Lower leg skin (tissue), 4 donors: ENCODE results near the gene POMGNT1. TPM values are rescaled to one million over a fixed set of nuclear protein-coding genes. Genes with fewer than 3 reads are reported as not detected.
A peak's percentile ranks its signal among the peaks of the same experiment; 100 is the strongest.

ENCODE experiments used
- DNase-seq, 2 donors: peaks; one replicate each; pipeline ENCODE4 v3.0.0-alpha.2; 2019; ENCODE audit warnings: low spot score in 2 of 2
- H3K4me3 ChIP-seq: fragments of 200-600 bp; sonication (generic); 2 replicates; pipeline ENCODE4 v1.5.1; 2017; ENCODE audit warnings: mild to moderate bottlenecking, low read depth; ENCODE audit not compliant: poor library complexity, severe bottlenecking
- POLR2A ChIP-seq, 2 donors: fragments of 450-650 bp; IDR thresholded peaks; one replicate each; pipeline ENCODE4 v1.6.1; 2016 to 2017; ENCODE audit warnings: antibody characterized with exemption in 2 of 2, mild to moderate bottlenecking in 1 of 2, moderate library complexity in 1 of 2
- WGBS, 2 donors: methylation state at CpG; one replicate each; pipeline ENCODE4 v1.1.5; 2018; 5-methylcytosine and 5-hydroxymethylcytosine counted together
- intact Hi-C: fragments of 100-400 bp; cut with DNase I; formaldehyde crosslinking; loops from one replicate; pipeline ENCODE4 v1.15.0; 2023; ENCODE audit warnings: low total_unique reads
- total RNA-seq, 4 donors: library from RNA; depleted of rRNA; stranded (reverse); fragments of >200 nt; gene quantifications; one replicate each; pipeline ENCODE4 v1.1.0, GENCODE V29; 2016
- TF ChIP-seq, protein P1 (sequence below), 3 donors: fragments of 450-650 bp; IDR thresholded peaks; one replicate each; pipeline ENCODE4 v1.5.1; 2016; ENCODE audit warnings: antibody characterized with exemption in 3 of 3, mild to moderate bottlenecking in 3 of 3, moderate library complexity in 2 of 3

The POMGNT1 gene
- total RNA-seq, 4 donors from 2014 or later: 26.4 to 46.7 (median 36.4) TPM

DNA sequence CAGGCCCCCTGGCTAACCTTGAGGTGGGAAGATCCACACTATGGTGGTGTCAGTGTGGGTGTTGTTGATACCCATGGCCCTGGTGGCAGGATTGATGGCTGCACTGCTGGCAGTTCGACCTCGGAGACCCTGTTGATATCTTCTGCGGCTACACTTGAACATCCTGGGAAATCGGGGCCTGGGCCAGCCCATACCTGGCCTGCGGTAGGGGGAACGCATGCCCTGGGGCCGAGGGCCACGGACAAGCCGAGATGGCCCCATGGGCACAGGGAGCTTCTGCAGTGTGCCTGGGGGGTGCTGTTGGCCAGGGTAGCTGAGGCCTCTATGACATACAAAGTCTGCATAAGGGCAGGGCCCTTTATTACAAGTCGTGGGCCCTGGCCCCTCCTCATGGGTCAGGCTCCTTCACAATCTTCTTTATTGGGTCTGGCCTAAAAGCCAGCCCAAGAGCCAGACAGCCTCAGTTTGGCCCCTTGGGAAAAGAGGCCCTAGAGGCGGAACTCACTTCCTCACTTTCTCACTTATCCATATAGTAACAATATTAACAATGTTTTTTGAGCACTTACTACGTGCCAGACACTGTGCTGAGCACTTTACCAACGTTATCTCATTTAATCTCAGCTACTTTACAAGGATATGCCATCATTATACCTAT, 21.9 kb downstream of the POMGNT1 start, which contains the start of gene P3R3URF:
Gene P3R3URF, minus strand, starts transcription at position 278 of the 655 bp plus-strand sequence. Its CDS starts 17 bp downstream, at position 261.
- 90 to 94% methylated on average over 10 to 12 of the region's 13 CpGs for WGBS, 2 donors
- intact Hi-C loops: no loop called here
- DNase-seq: no peak
- no peak within 1 kb of the TSS for H3K4me3 ChIP-seq
- TF ChIP-seq, protein P1, sequence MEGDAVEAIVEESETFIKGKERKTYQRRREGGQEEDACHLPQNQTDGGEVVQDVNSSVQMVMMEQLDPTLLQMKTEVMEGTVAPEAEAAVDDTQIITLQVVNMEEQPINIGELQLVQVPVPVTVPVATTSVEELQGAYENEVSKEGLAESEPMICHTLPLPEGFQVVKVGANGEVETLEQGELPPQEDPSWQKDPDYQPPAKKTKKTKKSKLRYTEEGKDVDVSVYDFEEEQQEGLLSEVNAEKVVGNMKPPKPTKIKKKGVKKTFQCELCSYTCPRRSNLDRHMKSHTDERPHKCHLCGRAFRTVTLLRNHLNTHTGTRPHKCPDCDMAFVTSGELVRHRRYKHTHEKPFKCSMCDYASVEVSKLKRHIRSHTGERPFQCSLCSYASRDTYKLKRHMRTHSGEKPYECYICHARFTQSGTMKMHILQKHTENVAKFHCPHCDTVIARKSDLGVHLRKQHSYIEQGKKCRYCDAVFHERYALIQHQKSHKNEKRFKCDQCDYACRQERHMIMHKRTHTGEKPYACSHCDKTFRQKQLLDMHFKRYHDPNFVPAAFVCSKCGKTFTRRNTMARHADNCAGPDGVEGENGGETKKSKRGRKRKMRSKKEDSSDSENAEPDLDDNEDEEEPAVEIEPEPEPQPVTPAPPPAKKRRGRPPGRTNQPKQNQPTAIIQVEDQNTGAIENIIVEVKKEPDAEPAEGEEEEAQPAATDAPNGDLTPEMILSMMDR (IDR thresholded peaks at IDR 0.05): no peak
- no peak for TF ChIP-seq POLR2A (IDR thresholded peaks at IDR 0.05)

DNA sequence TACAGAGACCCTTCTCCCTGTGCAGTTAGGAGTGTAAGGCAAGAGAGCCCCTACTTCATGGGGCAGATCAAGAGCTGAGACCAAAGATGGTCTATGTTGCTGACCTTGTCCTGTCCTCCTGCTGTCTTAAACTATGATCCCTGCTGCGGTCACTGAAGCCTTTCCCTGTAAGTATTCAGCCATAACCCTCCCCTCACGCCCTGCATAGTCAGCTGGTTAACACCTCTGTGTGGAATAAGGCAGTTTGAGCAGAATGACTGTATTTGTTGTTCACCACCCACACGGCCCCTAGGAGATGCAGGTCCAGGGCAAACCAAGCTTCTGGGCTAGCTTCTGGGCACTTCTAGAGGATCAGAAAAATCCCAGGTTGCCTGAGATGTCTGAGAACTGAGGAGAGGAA, 23.0 kb downstream of the POMGNT1 start:
- H3K4me3 ChIP-seq: no peak overlapping the region
- DNase-seq: no peak
- TF ChIP-seq, protein P1 (IDR thresholded peaks at IDR 0.05): no peak
- no peak for TF ChIP-seq POLR2A (IDR thresholded peaks at IDR 0.05)
- WGBS, 2 donors: 67 to 75% methylated on average over 3 of the region's 3 CpGs
- intact Hi-C loops: no loop called here

DNA sequence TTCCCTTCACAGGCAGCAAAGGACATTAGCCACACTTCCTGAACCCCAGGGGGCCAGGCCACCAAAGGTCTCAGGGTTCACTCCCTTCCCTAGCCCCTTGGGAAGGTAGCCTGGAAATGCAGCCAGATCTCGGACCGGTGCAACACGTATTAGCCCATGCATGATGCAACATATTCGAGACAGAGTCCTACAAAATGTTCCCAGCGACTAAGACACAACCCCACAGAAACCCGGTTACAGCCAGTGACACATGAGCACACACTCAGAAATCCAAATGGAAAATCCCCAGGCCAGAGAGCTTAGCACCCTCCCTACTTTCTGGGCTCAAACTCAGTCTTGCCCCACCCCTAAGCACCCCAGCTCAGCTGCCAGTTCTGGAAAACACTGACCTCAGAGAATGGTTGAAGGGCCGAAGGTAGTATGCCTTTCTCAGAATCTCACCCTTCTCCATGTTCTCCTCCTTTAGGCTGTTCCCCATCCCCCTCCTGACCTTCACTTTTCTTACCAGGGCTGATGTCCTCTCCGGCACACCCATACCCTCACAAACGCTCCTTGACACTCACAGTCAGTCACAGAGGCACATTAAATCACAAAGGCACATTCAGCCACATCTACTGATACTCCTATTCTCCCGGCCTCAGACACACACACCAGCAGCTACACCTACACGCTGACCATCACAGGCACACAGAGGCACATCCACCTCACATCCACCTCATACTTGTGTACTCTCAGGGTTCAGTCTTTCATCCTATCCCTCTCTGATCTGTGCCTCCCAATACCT, 23.6 kb downstream of the POMGNT1 start, which contains the start of gene TSPAN1:
Gene TSPAN1, plus strand, starts transcription at position 640 of the 784 bp plus-strand sequence. CDS start 6,021 bp downstream, outside the sequence.
- TF ChIP-seq, protein P1 (IDR thresholded peaks at IDR 0.05): no peak
- no peak for TF ChIP-seq POLR2A (IDR thresholded peaks at IDR 0.05)
- no peak within 1 kb of the TSS for H3K4me3 ChIP-seq
- peak in 1 of 2 donors; percentile 72 for DNase-seq
- intact Hi-C loops: no loop called here
- WGBS, 2 donors: 30 to 37% methylated on average over 11 of the region's 11 CpGs

DNA sequence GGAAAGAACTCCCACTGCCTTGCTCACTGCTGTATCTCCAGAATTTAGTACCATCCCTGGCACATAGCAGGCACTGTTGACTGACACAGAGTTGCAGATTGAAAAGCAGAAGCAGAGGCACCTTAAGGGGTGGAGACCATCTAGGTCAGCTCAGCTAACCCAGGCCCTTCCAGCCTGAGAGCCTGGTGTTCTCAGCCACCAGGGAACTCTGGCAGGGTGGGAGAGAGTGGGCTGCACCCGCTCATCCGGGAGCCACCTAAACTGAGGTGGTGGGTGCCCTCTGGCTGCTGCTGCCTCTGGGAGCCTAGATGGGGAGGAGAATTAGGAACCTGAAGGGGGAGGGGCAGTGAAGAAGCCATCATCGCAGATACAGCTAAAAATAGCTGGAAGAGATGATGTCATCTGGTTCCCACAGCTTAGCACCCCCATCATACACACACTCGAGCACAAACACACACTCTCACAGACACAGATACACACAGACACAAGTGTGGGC, 24.8 kb downstream of the POMGNT1 start:
- no peak for DNase-seq
- WGBS, 2 donors: 43% methylated on average over 4 of the region's 4 CpGs
- no peak for TF ChIP-seq POLR2A (IDR thresholded peaks at IDR 0.05)
- TF ChIP-seq, protein P1 (IDR thresholded peaks at IDR 0.05): no peak
- no peak overlapping the region for H3K4me3 ChIP-seq
- intact Hi-C loops: no loop called here

DNA sequence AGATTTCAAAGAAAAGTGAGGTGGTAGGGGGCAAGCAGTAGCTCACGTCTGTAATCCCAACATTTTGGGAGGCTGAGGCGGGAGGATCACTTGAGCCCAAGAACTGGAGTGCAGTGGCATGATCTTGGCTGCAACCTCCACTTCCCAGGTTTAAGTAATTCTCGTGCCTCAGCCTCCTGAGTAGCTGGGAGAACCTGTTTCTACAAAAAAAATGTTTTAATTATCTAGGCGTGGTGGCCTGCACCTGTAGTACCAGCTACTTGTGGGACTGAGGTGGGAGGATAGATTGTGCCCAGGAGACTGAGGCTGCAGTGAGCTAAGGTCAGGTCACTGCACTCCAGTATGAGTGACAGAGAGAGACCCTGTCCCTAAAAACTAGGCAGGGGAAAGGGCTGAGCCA, 25.9 kb downstream of the POMGNT1 start:
- DNase-seq: no peak
- TF ChIP-seq, protein P1 (IDR thresholded peaks at IDR 0.05): no peak
- TF ChIP-seq POLR2A (IDR thresholded peaks at IDR 0.05): no peak
- WGBS, 2 donors: 65 to 75% methylated on average over 4 of the region's 4 CpGs
- no peak overlapping the region for H3K4me3 ChIP-seq
- intact Hi-C loops: no loop called here
